ENCODE measurements around the gene ROS1.
A peak's percentile ranks its signal among the peaks of the same experiment; 100 is the strongest.
"Not testable (repeated sequence)": the region's sequence is repeated elsewhere in the genome, so short reads cannot be mapped to it uniquely, and the experiment has no call there.

Gene ROS1

GRCh38 chr6:117380298-117380697, 45.4 kb downstream of the ROS1 start:
- no peak for DNase-seq (ENCODE audit: low spot score)

GRCh38 chr6:117375446-117375845, 50.3 kb downstream of the ROS1 start:
- DNase-seq (ENCODE audit: low spot score) = no peak

- no peak for DNase-seq (ENCODE audit: low spot score)
These were observed 52.4 kb downstream of the ROS1 start for GRCh38 chr6:117373211-117373813.

- not testable (repeated sequence) for DNase-seq (ENCODE audit: low spot score)
These were observed 53.5 kb downstream of the ROS1 start for GRCh38 chr6:117372289-117372688.

GRCh38 chr6:117371492-117371891, 54.2 kb downstream of the ROS1 start:
- no peak for DNase-seq (ENCODE audit: low spot score)

GRCh38 chr6:117359581-117359980, 66.2 kb downstream of the ROS1 start:
- DNase-seq (ENCODE audit: low spot score) = no peak

GRCh38 chr6:117354671-117355070, 71.1 kb downstream of the ROS1 start:
- DNase-seq (ENCODE audit: low spot score) = no peak

- DNase-seq (ENCODE audit: low spot score) = no peak
These were observed 73.2 kb downstream of the ROS1 start for GRCh38 chr6:117352466-117353081.

GRCh38 chr6:117351521-117351920, 74.2 kb downstream of the ROS1 start:
- DNase-seq (ENCODE audit: low spot score) = no peak

- DNase-seq (ENCODE audit: low spot score) = peak; percentile 6
These were observed 79.4 kb downstream of the ROS1 start for GRCh38 chr6:117346142-117346930.

GRCh38 chr6:117345292-117345610, 80.5 kb downstream of the ROS1 start:
- DNase-seq (ENCODE audit: low spot score) = no peak

- no peak for DNase-seq (ENCODE audit: low spot score)
These were observed 81.1 kb downstream of the ROS1 start for GRCh38 chr6:117344444-117345291.

- DNase-seq (ENCODE audit: low spot score) = no peak
These were observed 87.2 kb downstream of the ROS1 start for GRCh38 chr6:117338567-117338966.

GRCh38 chr6:117329926-117330325, 95.8 kb downstream of the ROS1 start:
- no peak for DNase-seq (ENCODE audit: low spot score)

- DNase-seq (ENCODE audit: low spot score) = no peak
These were observed 97.2 kb downstream of the ROS1 start for GRCh38 chr6:117328500-117328899.

- no peak for DNase-seq (ENCODE audit: low spot score)
These were observed 97.7 kb downstream of the ROS1 start for GRCh38 chr6:117328005-117328389.

GRCh38 chr6:117327149-117328004, 98.4 kb downstream of the ROS1 start:
- no peak for DNase-seq (ENCODE audit: low spot score)

- no peak for DNase-seq (ENCODE audit: low spot score)
These were observed 99.3 kb downstream of the ROS1 start for GRCh38 chr6:117326396-117326795.

- DNase-seq (ENCODE audit: low spot score) = peak; percentile 3
These were observed 108.5 kb downstream of the ROS1 start for GRCh38 chr6:117317261-117317660.

- no peak for DNase-seq (ENCODE audit: low spot score)
These were observed 114.0 kb downstream of the ROS1 start for GRCh38 chr6:117311726-117312125.

GRCh38 chr6:117311310-117311709, 114.4 kb downstream of the ROS1 start:
- no peak for DNase-seq (ENCODE audit: low spot score)

GRCh38 chr6:117309611-117310010, 116.1 kb downstream of the ROS1 start:
- DNase-seq (ENCODE audit: low spot score) = no peak
